CD4-positive, alpha-beta T cell treated with Interleukin-4 for 4 hours (primary cell): Measurements from ENCODE around the gene PHOX2B.

ENCODE experiments used
- DNase-seq: peaks from one replicate; pipeline ENCODE4 v3.0.0-alpha.2; 2020

Gene PHOX2B

DNA sequence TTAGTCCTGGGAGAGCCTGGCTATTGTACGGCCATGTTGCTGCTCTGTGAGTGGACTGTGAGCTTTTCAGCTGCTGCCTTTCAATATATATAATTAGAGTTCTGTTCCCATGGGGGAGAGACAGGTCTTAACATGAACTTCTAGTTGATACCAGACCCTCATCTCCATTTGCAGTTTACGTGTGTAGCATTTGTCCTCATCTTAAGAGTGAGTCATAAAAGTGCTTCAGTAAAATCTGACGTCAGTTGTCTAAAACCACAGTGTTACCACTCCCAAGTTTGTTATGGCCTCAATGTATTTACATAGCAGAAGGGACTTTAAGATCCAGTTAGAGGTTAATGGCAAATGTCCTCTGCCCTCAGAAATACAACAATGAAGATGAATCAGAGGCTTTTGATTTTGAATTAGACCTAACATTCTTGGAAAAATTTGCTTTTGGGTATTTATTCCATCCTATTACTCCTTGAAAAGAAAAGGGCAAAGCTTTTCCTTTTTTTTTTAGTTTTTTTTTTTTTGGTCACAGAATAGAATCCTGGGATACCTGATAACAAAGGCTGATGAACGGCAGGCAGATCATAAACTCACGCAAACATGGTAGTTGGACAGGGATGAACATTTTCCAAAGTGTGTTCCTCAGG, 38.6 kb downstream of the PHOX2B start:
- DNase-seq: no peak

DNA sequence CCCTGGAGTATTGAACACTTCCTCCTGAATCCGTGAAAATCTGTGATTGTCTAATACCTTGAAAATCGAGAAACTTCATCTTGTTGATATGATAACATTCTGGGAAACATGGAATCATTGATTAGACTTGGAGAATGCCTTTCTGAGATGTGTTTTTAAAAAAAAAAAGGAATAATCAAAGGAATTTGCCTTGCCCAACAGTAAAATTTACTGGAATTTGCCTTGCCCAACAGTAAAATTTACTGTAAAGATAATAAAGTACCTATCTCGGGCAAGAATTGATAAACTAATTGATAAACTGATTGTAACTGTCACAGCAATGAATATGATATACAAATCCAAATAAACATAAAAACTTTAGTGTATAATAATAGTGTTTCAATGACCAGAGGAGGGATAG, 44.7 kb downstream of the PHOX2B start:
- DNase-seq: no peak

GRCh38 chr4:41702770-41703169, 45.8 kb downstream of the PHOX2B start:
- no peak for DNase-seq

GRCh38 chr4:41701983-41702382, 46.5 kb downstream of the PHOX2B start:
- DNase-seq: no peak

- DNase-seq: no peak
Observed at GRCh38 chr4:41696763-41697162, 51.8 kb downstream of the PHOX2B start.

GRCh38 chr4:41696131-41696530, 52.4 kb downstream of the PHOX2B start:
- no peak for DNase-seq
